ENCODE data around the gene OR2T29. TPM values are rescaled to one million over a fixed set of nuclear protein-coding genes. Genes with fewer than 3 reads are reported as not detected.
"Not testable (repeated sequence)": the region's sequence is repeated elsewhere in the genome, so short reads cannot be mapped to it uniquely, and the experiment has no call there.

The OR2T29 gene
- not detected in 2 replicates for polyA plus RNA-seq (2011; rRNA removed)
- polyA plus RNA-seq (2012; cell fraction: cytosol; rRNA removed): not detected in 2 replicates
- not detected in 2 replicates for polyA plus RNA-seq (2012; cell fraction: nucleus; rRNA removed)
- polyA plus RNA-seq (2017; fragmentation: RNase III; extraction: RNeasy Plus Mini Kit Qiagen cat#74134 plus additional on column Dnase treatment): not detected in 3 replicates
- polyA minus RNA-seq (2011; rRNA and poly(A)+ RNA removed): not detected in 2 replicates

GRCh38 chr1:248562672-248563071 lies at the start of gene OR2T29:
OR2T29 (minus strand) TSS chr1:248562772; CDS start chr1:248559491, 3,281 bp downstream.
- ATAC-seq; FAIRE-seq; CTCF ChIA-PET; H3K27ac ChIP-seq; H3K4me1 ChIP-seq; H3K9me3 ChIP-seq; H3K4me2 ChIP-seq; POLR2A ChIA-PET; H3K4me3 ChIP-seq; DNase-seq (ENCODE audit: low read depth in 1 of 2, low spot score in 1 of 2): not testable (repeated sequence)
- 27% methylated on average over 3 of the region's 3 CpGs for WGBS (ENCODE audit: missing lambda C conversion rate)

- ChIA-PET CTCF (interaction anchor here (0.7 kb wide), 1 partner anchor 195 kb away, joined by 3 read pairs; no protein-coding TSS in a partner anchor), POLR2A (no interaction called here)
- no peak overlapping the region for H3K27ac ChIP-seq
- no peaks in the 10 kb centered on the region for H3K4me1 ChIP-seq
- no peak for DNase-seq (ENCODE audit: low read depth in 1 of 2, low spot score in 1 of 2)
- no peak overlapping the region for H3K4me3 ChIP-seq
- H3K4me2 ChIP-seq: no peak overlapping the region
- no peaks in the 10 kb centered on the region for H3K9me3 ChIP-seq
- ATAC-seq: no peak
- whole genome bisulfite sequencing (ENCODE audit: missing lambda C conversion rate): 0% methylated on average over 4 of the region's 4 CpGs
- no peak for FAIRE-seq
- no peak for TF ChIP-seq HES2 (IDR thresholded peaks at IDR 0.05)
- no peak for TF ChIP-seq HEYL (CRISPR knock-in tag; IDR thresholded peaks at IDR 0.05)
- TF ChIP-seq TP53 (CRISPR knock-in tag; IDR thresholded peaks at IDR 0.05): no peak
- TF ChIP-seq RARB (CRISPR knock-in tag; IDR thresholded peaks at IDR 0.05): no peak
- TF ChIP-seq POLR2AphosphoS2 (conservative IDR thresholded peaks at IDR 0.05; ENCODE audit: low read length): no peak
- no peak for TF ChIP-seq FOXS1 (CRISPR knock-in tag; IDR thresholded peaks at IDR 0.05)
- TF ChIP-seq JUN (IDR thresholded peaks at IDR 0.05): no peak
- TF ChIP-seq ATOH8 (CRISPR knock-in tag; IDR thresholded peaks at IDR 0.05; ENCODE audit: low read depth): no peak
Measured at GRCh38 chr1:248611883-248612414, 49.4 kb upstream of the OR2T29 start.

- CTCF ChIA-PET: no interaction called here
- no peak for DNase-seq (ENCODE audit: low read depth in 1 of 2, low spot score in 1 of 2)
- no peaks in the 10 kb centered on the region for H3K4me1 ChIP-seq
- no peak overlapping the region for H3K4me2 ChIP-seq
- no peak for FAIRE-seq
- H3K4me3 ChIP-seq: no peak overlapping the region
- ATAC-seq: no peak
- H3K27ac ChIP-seq: no peak overlapping the region
- POLR2A ChIA-PET: no interaction called here
- 3% methylated on average over 3 of the region's 3 CpGs for WGBS (ENCODE audit: missing lambda C conversion rate)
- no peaks in the 10 kb centered on the region for H3K9me3 ChIP-seq
- TF ChIP-seq RNF2 (IDR thresholded peaks at IDR 0.05; ENCODE audit: borderline replicate concordance, low read depth) (no peak), BCL3 (IDR thresholded peaks at IDR 0.05) (no peak), CEBPB (IDR thresholded peaks at IDR 0.05) (no peak), BHLHE40 (IDR thresholded peaks at IDR 0.05; ENCODE audit: low read depth, low read length) (no peak), ELK1 (IDR thresholded peaks at IDR 0.05; ENCODE audit: low read depth, low read length) (no peak), MAX (IDR thresholded peaks at IDR 0.05) (no peak), PBX3 (IDR thresholded peaks at IDR 0.05) (no peak), NPAS2 (CRISPR knock-in tag; IDR thresholded peaks at IDR 0.05; ENCODE audit: borderline replicate concordance) (no peak), MAFK (IDR thresholded peaks at IDR 0.05; ENCODE audit: partially characterized antibody) (no peak), HMGXB4 (CRISPR knock-in tag; IDR thresholded peaks at IDR 0.05; ENCODE audit: borderline replicate concordance) (no peak), NFE2L2 (conservative IDR thresholded peaks at IDR 0.05; ENCODE audit: low read length) (no peak), CBX2 (IDR thresholded peaks at IDR 0.05; ENCODE audit: borderline replicate concordance, low read depth) (no peak), FOXS1 (CRISPR knock-in tag; IDR thresholded peaks at IDR 0.05) (no peak), USF2 (IDR thresholded peaks at IDR 0.05) (no peak)
Measured at GRCh38 chr1:248610301-248610700, 47.7 kb upstream of the OR2T29 start.
